ENCODE results near the gene FAM193A.

The FAM193A gene

DNA sequence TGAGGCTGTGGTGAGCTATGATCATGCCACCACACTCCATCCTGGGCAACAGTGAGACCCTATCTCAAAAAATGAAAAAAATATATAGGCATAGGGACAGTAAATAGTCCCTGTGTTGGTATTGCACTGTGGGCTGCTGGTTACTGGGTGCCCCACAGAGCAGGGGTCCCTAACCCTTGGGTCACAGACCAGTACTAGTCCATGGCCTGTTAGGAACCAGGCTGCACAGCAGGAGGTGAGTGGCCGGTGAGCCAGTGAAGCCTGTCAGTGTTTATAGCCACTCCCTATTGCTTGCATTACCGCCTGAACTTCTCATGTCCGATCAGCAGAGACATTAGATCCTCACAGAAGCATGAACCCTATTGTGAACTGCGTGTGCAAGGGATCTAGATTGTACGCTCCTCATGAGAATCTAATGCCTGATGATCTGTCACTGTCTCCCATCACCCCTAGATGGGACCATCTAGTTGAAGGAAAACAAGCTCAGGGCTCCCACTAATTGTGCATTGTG is 113.2 kb downstream of the FAM193A start:
- peaks cover 64% of the 10 kb centered on the region for H3K36me3 ChIP-seq
- no peaks in the 10 kb centered on the region for H3K27me3 ChIP-seq
- no peak for TF ChIP-seq CTCF (IDR thresholded peaks at IDR 0.05)
- H3K4me3 ChIP-seq (ENCODE audit: low read depth in 1 of 2, low read length in 1 of 2) = no peak overlapping the region
- H3K4me1 ChIP-seq (ENCODE audit: control insufficient read depth in 1 of 2, insufficient read depth in 1 of 2, low read depth in 1 of 2, low read length in 1 of 2) = no peaks in the 10 kb centered on the region
- H3K27ac ChIP-seq = no peak overlapping the region
- H3K9me3 ChIP-seq = no peaks in the 10 kb centered on the region

- Histone ChIP-seq H3K4me3 (ENCODE audit: low read depth in 1 of 2, low read length in 1 of 2) (no peak overlapping the region), H3K27ac (no peak overlapping the region), H3K9me3 (no peaks in the 10 kb centered on the region), H3K4me1 (ENCODE audit: control insufficient read depth in 1 of 2, insufficient read depth in 1 of 2, low read depth in 1 of 2, low read length in 1 of 2) (no peaks in the 10 kb centered on the region), H3K36me3 (peaks cover 63% of the 10 kb centered on the region), H3K27me3 (no peaks in the 10 kb centered on the region)
- TF ChIP-seq CTCF (IDR thresholded peaks at IDR 0.05) = no peak
Observed at GRCh38 chr4:2650276-2650675, 113.8 kb downstream of the FAM193A start.

DNA sequence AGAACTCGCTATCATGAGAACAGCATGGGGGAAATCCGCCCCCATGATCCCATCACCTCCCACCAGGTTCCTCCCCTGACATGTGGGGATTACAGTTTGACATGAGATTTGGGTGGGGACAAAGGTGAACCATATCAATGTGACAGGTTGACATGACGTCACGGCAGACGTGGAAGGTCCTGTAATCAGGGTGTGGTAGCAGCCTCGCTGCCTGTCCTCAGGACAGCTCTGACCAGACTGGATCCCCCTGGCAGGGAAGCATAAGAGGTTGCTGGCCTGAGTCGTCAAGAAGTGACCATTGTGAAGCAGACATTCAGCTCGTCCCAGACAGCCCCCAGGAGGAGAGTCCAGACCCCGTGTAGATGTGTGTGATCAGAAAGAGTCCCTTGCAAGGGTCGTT is 115.1 kb downstream of the FAM193A start:
- Histone ChIP-seq H3K36me3 (peaks cover 71% of the 10 kb centered on the region), H3K9me3 (no peaks in the 10 kb centered on the region), H3K27ac (no peak overlapping the region), H3K4me3 (ENCODE audit: low read depth in 1 of 2, low read length in 1 of 2) (no peak overlapping the region), H3K27me3 (no peaks in the 10 kb centered on the region), H3K4me1 (ENCODE audit: control insufficient read depth in 1 of 2, insufficient read depth in 1 of 2, low read depth in 1 of 2, low read length in 1 of 2) (no peaks in the 10 kb centered on the region)
- no peak for TF ChIP-seq CTCF (IDR thresholded peaks at IDR 0.05)

DNA sequence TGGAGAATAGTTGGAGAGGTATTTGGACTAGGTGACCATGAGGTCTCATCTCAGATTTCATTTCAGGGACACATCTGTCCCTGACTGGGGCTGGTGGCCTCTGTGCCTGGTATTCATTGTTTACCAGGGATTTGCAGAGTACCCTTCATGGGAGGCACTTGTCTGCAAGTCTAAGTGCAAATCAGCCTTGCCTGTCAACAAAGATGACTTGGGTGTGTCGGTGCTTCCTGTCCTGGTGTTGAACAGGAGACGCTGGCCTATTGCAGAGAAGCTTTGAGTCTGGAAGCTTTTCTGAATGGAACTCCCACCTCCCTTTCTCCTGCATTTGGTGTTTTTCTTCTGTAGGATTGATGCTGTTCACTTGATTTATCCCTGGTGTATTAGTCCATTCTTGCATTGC is 115.6 kb downstream of the FAM193A start:
- TF ChIP-seq CTCF (IDR thresholded peaks at IDR 0.05) = no peak

GRCh38 chr4:2652415-2653160 is 116.1 kb downstream of the FAM193A start:
- no peak for TF ChIP-seq CTCF (IDR thresholded peaks at IDR 0.05)
- H3K36me3 ChIP-seq = peaks cover 65% of the 10 kb centered on the region
- no peaks in the 10 kb centered on the region for H3K4me1 ChIP-seq (ENCODE audit: control insufficient read depth in 1 of 2, insufficient read depth in 1 of 2, low read depth in 1 of 2, low read length in 1 of 2)
- H3K4me3 ChIP-seq (ENCODE audit: low read depth in 1 of 2, low read length in 1 of 2) = no peak overlapping the region
- no peaks in the 10 kb centered on the region for H3K9me3 ChIP-seq
- no peak overlapping the region for H3K27ac ChIP-seq
- H3K27me3 ChIP-seq = no peaks in the 10 kb centered on the region

More for the DNA sequence above, 115.6 kb downstream of the FAM193A start:
- no peaks in the 10 kb centered on the region for H3K9me3 ChIP-seq
- no peak overlapping the region for H3K4me3 ChIP-seq (ENCODE audit: low read depth in 1 of 2, low read length in 1 of 2)
- no peak overlapping the region for H3K27ac ChIP-seq
- H3K27me3 ChIP-seq = no peaks in the 10 kb centered on the region
- H3K4me1 ChIP-seq (ENCODE audit: control insufficient read depth in 1 of 2, insufficient read depth in 1 of 2, low read depth in 1 of 2, low read length in 1 of 2) = no peaks in the 10 kb centered on the region
- peaks cover 67% of the 10 kb centered on the region for H3K36me3 ChIP-seq

Data from neutrophil (primary cell).